Naive thymus-derived CD4-positive, alpha-beta T cell (primary cell): Measurements from ENCODE around the gene TNPO1. TPM values are rescaled to one million over a fixed set of nuclear protein-coding genes. Genes with fewer than 3 reads are reported as not detected.
"Not testable (repeated sequence)": the region's sequence is repeated elsewhere in the genome, so short reads cannot be mapped to it uniquely, and the experiment has no call there.

Experiments used
- ATAC-seq: fragments of 150-1000 bp; cut with Tn5 transposase; 2 replicates; pipeline ENCODE4 v1.10.0; 2021; ENCODE audit warnings: mild to moderate bottlenecking, moderate library complexity
- CTCF ChIA-PET: fragments of 350-600 bp; sonication (Branson Sonifier 250); formaldehyde crosslinking; loops from one replicate; lab custom pipeline; 2021; ENCODE audit warnings: antibody characterized with exemption; lab: Charles Lee
- POLR2A ChIA-PET: fragments of 350-600 bp; sonication (Branson Sonifier 250); formaldehyde crosslinking; loops from one replicate; lab custom pipeline; 2021; ENCODE audit warnings: antibody characterized with exemption, inconsistent platforms; lab: Charles Lee
- DNase-seq, 9 donors: peaks; one replicate each; pipeline versions ENCODE4 v3.0.0 to v3.0.0-alpha.2; 2020 to 2022; ENCODE audit warnings: mixed read lengths in 1 of 9
- H3K27ac ChIP-seq: one replicate; pipeline ENCODE4 v1.7.0; 2013; ENCODE audit warnings: mild to moderate bottlenecking, low read depth, low read length, moderate library complexity
- H3K27me3 ChIP-seq, 2 donors: one replicate each; pipeline ENCODE4 v1.7.0; 2013; ENCODE audit warnings: low read length in 2 of 2, mild to moderate bottlenecking in 2 of 2, moderate library complexity in 2 of 2; ENCODE audit not compliant: control insufficient read depth in 2 of 2, insufficient read depth in 2 of 2
- H3K36me3 ChIP-seq, 3 experiments: 1 replicate in 2 of 3; 2 replicates in 1 of 3; pipeline ENCODE4 v1.7.0; 2013; ENCODE audit warnings: low read length in 3 of 3, mild to moderate bottlenecking in 3 of 3, moderate library complexity in 1 of 3; ENCODE audit not compliant: insufficient read depth in 3 of 3, control insufficient read depth in 2 of 3
- H3K4me1 ChIP-seq, 2 donors: one replicate each; pipeline ENCODE4 v1.7.0; 2013; ENCODE audit warnings: low read length in 2 of 2, mild to moderate bottlenecking in 2 of 2, moderate library complexity in 1 of 2; ENCODE audit not compliant: control insufficient read depth in 2 of 2, insufficient read depth in 2 of 2
- H3K4me3 ChIP-seq: 2 replicates; pipeline ENCODE4 v1.7.0; 2013; ENCODE audit warnings: mild to moderate bottlenecking, low read length
- H3K9me3 ChIP-seq, 3 experiments: 1 replicate in 2 of 3; 2 replicates in 1 of 3; pipeline ENCODE4 v1.7.0; 2013; ENCODE audit warnings: low read length in 3 of 3; ENCODE audit not compliant: control insufficient read depth in 2 of 3
- H3K27ac Mint-ChIP-seq, 9 donors: one replicate each; pipeline ENCODE4 v1.8.0; 2020 to 2022; ENCODE audit warnings: mixed read lengths in 9 of 9, mild to moderate bottlenecking in 8 of 9, moderate library complexity in 5 of 9, inconsistent platforms in 2 of 9
- H3K27me3 Mint-ChIP-seq, 5 donors: one replicate each; pipeline ENCODE4 v1.8.0; 2021 to 2022; ENCODE audit warnings: mixed read lengths in 5 of 5, mild to moderate bottlenecking in 1 of 5
- H3K36me3 Mint-ChIP-seq, 5 donors: one replicate each; pipeline ENCODE4 v1.8.0; 2020 to 2022; ENCODE audit warnings: mixed read lengths in 5 of 5, mild to moderate bottlenecking in 3 of 5, inconsistent platforms in 1 of 5
- H3K4me1 Mint-ChIP-seq, 7 donors: one replicate each; pipeline ENCODE4 v1.8.0; 2020 to 2022; ENCODE audit warnings: mixed read lengths in 7 of 7, mild to moderate bottlenecking in 3 of 7, inconsistent platforms in 1 of 7
- H3K4me3 Mint-ChIP-seq, 10 donors: one replicate each; pipeline ENCODE4 v1.8.0; 2020 to 2022; ENCODE audit warnings: mild to moderate bottlenecking in 10 of 10, mixed read lengths in 10 of 10, moderate library complexity in 6 of 10, inconsistent platforms in 2 of 10
- H3K9me3 Mint-ChIP-seq, 11 donors: one replicate each; pipeline ENCODE4 v1.8.0; 2020 to 2022; ENCODE audit warnings: mixed read lengths in 11 of 11, mild to moderate bottlenecking in 4 of 11, inconsistent platforms in 1 of 11, moderate library complexity in 1 of 11
- intact Hi-C, 2 donors: fragments of 100-400 bp; cut with micrococcal nuclease; formaldehyde crosslinking; loops; one replicate each; pipeline ENCODE4 v1.15.1; 2023
- polyA plus RNA-seq, 2 donors: library from polyadenylated mRNA; unstranded; fragments of 300-500 nt; fragmentation: Illumina TruSeq; gene quantifications; one replicate each; pipeline ENCODE4 v1.2.3, GENCODE V29; 2021
- total RNA-seq, 6 experiments: library from RNA in 5 of 6; stranded (reverse) in 5 of 6; gene quantifications; 1 replicate in 5 of 6; 2 replicates in 1 of 6; pipeline ENCODE4 v1.2.3 and lab custom pipeline; 2021 to 2026

TNPO1 gene
- total and polyA plus RNA-seq, 7 experiments from 2014 or later: 52.8 to 96.3 (median 74.4) TPM

DNA sequence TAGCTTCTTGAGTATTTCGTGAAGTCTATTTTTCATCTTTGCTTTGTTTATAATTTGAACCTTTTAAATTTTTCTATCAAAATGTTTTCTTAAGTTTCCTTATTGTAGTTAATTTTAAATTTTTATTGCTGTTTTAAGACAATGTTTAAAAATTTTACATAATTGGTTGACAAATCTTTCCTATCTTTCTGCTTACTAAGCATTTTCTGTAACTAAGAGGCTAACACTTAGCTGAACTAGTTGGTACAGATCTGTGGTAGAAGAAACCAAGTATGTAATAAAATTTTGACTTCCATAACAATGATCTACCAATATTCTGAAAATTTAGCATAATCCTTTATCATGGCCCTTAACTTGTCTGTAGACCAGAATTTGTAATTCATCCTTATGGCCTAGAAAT is 32.3 kb upstream of the TNPO1 start:
- no peak overlapping the region for H3K27ac Mint-ChIP-seq
- no peak overlapping the region for H3K4me3 Mint-ChIP-seq
- ChIA-PET POLR2A (no interaction called here), CTCF (no interaction called here)
- Histone ChIP-seq H3K27me3 (no peaks in the 10 kb centered on the region), H3K4me3 (no peak overlapping the region), H3K36me3 (no peaks in the 10 kb centered on the region), H3K27ac (no peak overlapping the region), H3K4me1 (no peaks in the 10 kb centered on the region), H3K9me3 (no peaks in the 10 kb centered on the region)
- DNase-seq (no peak), ATAC-seq (no peak)
- intact Hi-C loops: no loop called here
- H3K36me3 Mint-ChIP-seq: peaks cover 0 to 2% (median 0%) of the 10 kb centered on the region in 5 donors
- H3K27me3 Mint-ChIP-seq: peaks cover 0 to 23% (median 11%) of the 10 kb centered on the region in 5 donors
- peaks cover 2 to 19% (median 11%) of the 10 kb centered on the region in 11 donors for H3K9me3 Mint-ChIP-seq
- no peaks in the 10 kb centered on the region for H3K4me1 Mint-ChIP-seq

- ChIA-PET CTCF (no interaction called here), POLR2A (no interaction called here)
- no peaks in the 10 kb centered on the region for H3K27me3 ChIP-seq
- no peaks in the 10 kb centered on the region for H3K4me1 ChIP-seq
- DNase-seq (no peak), ATAC-seq (no peak)
- no peak overlapping the region for H3K4me3 ChIP-seq
- Mint-ChIP-seq H3K36me3 (no peaks in the 10 kb centered on the region), H3K27me3 (peaks cover 0 to 11% (median 9%) of the 10 kb centered on the region in 5 donors), H3K4me1 (no peaks in the 10 kb centered on the region), H3K27ac (no peak overlapping the region), H3K4me3 (no peak overlapping the region), H3K9me3 (peaks cover 0 to 3% (median 0%) of the 10 kb centered on the region in 11 donors)
- intact Hi-C loops: no loop called here
- no peaks in the 10 kb centered on the region for H3K9me3 ChIP-seq
- H3K27ac ChIP-seq: no peak overlapping the region
- H3K36me3 ChIP-seq: no peaks in the 10 kb centered on the region
Observed at GRCh38 chr5:72785801-72786200, 30.7 kb upstream of the TNPO1 start.

GRCh38 chr5:72786676-72787075 is 29.8 kb upstream of the TNPO1 start:
- Mint-ChIP-seq H3K36me3 (no peaks in the 10 kb centered on the region), H3K27me3 (peaks cover 0 to 11% (median 4%) of the 10 kb centered on the region in 5 donors), H3K27ac (no peak overlapping the region), H3K4me1 (no peaks in the 10 kb centered on the region), H3K9me3 (no peaks in the 10 kb centered on the region), H3K4me3 (no peak overlapping the region)
- DNase-seq (no peak), ATAC-seq (no peak)
- no peak overlapping the region for H3K4me3 ChIP-seq
- intact Hi-C loops: no loop called here
- H3K36me3 ChIP-seq: no peaks in the 10 kb centered on the region
- CTCF ChIA-PET: no interaction called here
- H3K9me3 ChIP-seq: no peaks in the 10 kb centered on the region
- no peaks in the 10 kb centered on the region for H3K4me1 ChIP-seq
- H3K27ac ChIP-seq: no peak overlapping the region
- no peaks in the 10 kb centered on the region for H3K27me3 ChIP-seq
- POLR2A ChIA-PET: no interaction called here

DNA sequence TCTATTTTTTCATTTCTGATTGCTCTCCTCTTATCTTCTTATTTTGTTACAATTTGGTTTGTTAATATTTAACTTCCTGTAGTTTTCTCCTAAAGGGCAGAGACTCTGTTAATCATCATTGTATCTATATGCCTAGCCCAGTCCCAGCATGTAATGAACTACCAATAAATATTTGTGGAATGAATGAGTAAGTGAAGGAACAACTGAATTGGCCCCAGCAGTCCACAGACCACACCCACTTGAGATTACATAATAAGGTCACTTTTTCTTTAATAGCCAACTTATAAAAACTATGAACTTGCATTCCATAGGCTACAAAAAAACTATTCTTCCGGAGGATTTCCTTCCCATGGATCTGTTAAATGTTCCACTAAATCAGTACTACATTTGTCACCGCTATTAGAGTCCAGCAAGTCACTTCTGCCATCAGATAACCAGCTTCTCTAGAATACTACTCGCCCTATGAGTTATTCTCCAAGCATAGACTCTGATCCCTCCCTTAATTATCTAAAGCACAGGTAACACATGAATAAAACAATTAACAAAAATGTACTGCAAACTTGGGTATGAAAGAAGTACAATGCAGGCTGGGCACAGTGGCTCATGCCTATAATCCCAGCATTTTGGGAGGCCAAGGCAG is 27.5 kb upstream of the TNPO1 start:
- Mint-ChIP-seq H3K27me3 (peaks cover 9 to 23% (median 11%) of the 10 kb centered on the region in 5 donors), H3K4me3 (no peak overlapping the region), H3K36me3 (no peaks in the 10 kb centered on the region), H3K9me3 (no peaks in the 10 kb centered on the region), H3K4me1 (no peaks in the 10 kb centered on the region), H3K27ac (no peak overlapping the region)
- intact Hi-C loops: no loop called here
- Histone ChIP-seq H3K27ac (no peak overlapping the region), H3K36me3 (no peaks in the 10 kb centered on the region), H3K9me3 (no peaks in the 10 kb centered on the region), H3K4me1 (no peaks in the 10 kb centered on the region), H3K4me3 (no peak overlapping the region), H3K27me3 (no peaks in the 10 kb centered on the region)
- DNase-seq (no peak), ATAC-seq (no peak)
- ChIA-PET POLR2A (no interaction called here), CTCF (no interaction called here)

- no peaks in the 10 kb centered on the region for H3K36me3 Mint-ChIP-seq
- no peaks in the 10 kb centered on the region for H3K9me3 Mint-ChIP-seq
- DNase-seq: no peak
- ATAC-seq: no peak
- Histone ChIP-seq H3K9me3 (no peaks in the 10 kb centered on the region), H3K4me3 (no peak overlapping the region), H3K27me3 (no peaks in the 10 kb centered on the region), H3K36me3 (no peaks in the 10 kb centered on the region), H3K4me1 (no peaks in the 10 kb centered on the region), H3K27ac (no peak overlapping the region)
- intact Hi-C loops: no loop called here
- POLR2A ChIA-PET: no interaction called here
- no peaks in the 10 kb centered on the region for H3K4me1 Mint-ChIP-seq
- no peak overlapping the region for H3K4me3 Mint-ChIP-seq
- H3K27ac Mint-ChIP-seq: no peak overlapping the region
- CTCF ChIA-PET: no interaction called here
- peaks cover 13 to 26% (median 20%) of the 10 kb centered on the region in 5 donors for H3K27me3 Mint-ChIP-seq
Observed at GRCh38 chr5:72790186-72790585, 26.3 kb upstream of the TNPO1 start.

DNA sequence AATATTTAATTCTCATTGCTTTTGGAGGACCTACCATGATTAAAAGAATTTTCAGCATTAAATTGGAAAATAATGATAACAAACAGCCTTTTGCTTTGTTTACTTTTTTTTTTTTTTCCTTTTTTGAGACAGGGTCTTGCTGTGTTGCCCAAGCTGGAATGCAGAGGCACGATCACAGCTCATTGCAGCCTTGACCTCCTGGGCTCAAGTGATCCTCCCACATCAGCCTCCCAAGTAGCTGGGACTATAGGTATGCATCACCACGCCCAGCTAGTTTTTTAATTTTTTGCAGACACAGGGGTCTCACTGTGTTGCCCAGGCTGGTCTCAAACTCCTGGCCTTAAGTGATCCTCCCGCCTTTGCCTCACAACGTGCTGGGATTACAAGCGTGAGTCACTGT is 23.8 kb upstream of the TNPO1 start:
- DNase-seq, H3K4me3 ChIP-seq, H3K4me1 Mint-ChIP-seq, intact Hi-C loops, H3K27me3 ChIP-seq, H3K27ac Mint-ChIP-seq, H3K36me3 ChIP-seq, H3K9me3 ChIP-seq, CTCF ChIA-PET, H3K27ac ChIP-seq, H3K4me1 ChIP-seq, POLR2A ChIA-PET, ATAC-seq, H3K36me3 Mint-ChIP-seq, H3K9me3 Mint-ChIP-seq, H3K4me3 Mint-ChIP-seq: not testable (repeated sequence)
- H3K27me3 Mint-ChIP-seq: peaks cover 21 to 29% (median 24%) of the 10 kb centered on the region in 5 donors

- H3K4me3 ChIP-seq: no peak overlapping the region
- Mint-ChIP-seq H3K36me3 (no peaks in the 10 kb centered on the region), H3K9me3 (no peaks in the 10 kb centered on the region), H3K4me3 (no peak overlapping the region), H3K27ac (no peak overlapping the region), H3K4me1 (no peaks in the 10 kb centered on the region), H3K27me3 (peaks cover 17 to 45% (median 22%) of the 10 kb centered on the region in 5 donors)
- DNase-seq (no peak), ATAC-seq (no peak)
- CTCF ChIA-PET: no interaction called here
- H3K9me3 ChIP-seq: no peaks in the 10 kb centered on the region
- no peaks in the 10 kb centered on the region for H3K36me3 ChIP-seq
- intact Hi-C loops: no loop called here
- H3K27ac ChIP-seq: no peak overlapping the region
- H3K4me1 ChIP-seq: no peaks in the 10 kb centered on the region
- H3K27me3 ChIP-seq: no peaks in the 10 kb centered on the region
- POLR2A ChIA-PET: no interaction called here
Observed at GRCh38 chr5:72796001-72796400, 20.5 kb upstream of the TNPO1 start.
